ENCODE data around the gene CHRD.

Gene CHRD

DNA sequence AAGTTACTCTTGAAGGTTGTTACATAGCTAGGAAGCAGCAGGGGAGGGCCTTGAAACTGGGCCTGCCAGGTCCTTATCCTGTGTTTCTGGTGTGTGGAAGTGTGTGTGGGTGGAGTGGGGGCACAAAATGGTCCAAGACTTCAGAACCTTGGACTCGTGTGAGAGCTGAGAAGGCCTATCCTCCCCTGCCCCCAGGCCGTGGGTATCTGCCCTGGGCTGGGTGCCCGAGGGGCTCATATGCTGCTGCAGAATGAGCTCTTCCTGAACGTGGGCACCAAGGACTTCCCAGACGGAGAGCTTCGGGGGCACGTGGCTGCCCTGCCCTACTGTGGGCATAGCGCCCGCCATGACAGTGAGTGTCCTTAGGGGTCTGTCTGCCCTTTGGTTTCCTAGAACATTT is 4.5 kb downstream of the CHRD start:
- no peak for DNase-seq

DNA sequence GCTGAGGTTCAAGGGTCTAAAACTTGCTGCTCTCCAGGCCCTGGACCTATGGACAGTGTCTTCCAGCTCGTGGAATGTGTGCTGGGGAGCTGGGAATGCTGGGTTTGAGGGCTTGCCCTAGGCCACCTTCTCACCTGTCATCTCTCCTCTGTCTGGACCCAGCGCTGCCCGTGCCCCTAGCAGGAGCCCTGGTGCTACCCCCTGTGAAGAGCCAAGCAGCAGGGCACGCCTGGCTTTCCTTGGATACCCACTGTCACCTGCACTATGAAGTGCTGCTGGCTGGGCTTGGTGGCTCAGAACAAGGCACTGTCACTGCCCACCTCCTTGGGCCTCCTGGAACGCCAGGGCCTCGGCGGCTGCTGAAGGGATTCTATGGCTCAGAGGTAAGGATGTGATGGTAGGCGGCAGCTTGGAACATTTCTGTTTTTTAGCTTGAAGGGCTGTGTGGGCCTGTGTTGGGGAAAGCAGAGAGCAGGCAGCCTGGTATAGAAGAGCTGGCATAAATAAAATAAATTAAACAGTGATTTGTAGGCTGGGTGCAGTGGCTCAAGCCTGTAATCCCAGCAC is 5.1 kb downstream of the CHRD start:
- no peak for DNase-seq

GRCh38 chr3:184386047-184386806 is 6.4 kb downstream of the CHRD start:
- DNase-seq = no peak

DNA sequence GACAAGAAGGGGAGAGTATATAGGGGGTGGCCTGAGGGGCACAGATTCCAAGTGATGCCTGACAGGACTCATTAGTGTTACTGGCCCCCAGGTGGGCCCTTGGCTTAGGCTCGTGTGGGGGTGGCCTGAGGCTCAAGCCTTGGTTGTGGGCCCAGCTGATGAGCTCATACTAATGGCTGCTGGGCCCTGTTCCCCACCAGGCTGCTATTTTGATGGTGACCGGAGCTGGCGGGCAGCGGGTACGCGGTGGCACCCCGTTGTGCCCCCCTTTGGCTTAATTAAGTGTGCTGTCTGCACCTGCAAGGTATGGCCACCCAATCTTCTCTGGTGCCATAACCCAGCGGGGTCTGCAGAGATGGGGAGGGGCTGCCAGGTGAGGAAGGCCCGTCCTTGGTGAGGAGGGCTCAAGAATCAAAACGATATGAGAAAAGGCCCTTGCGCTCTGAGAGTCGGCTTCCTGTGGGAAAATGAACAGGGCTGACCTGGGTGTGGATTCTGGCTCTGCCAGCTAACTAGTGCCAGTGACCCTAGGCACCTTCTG is 7.4 kb downstream of the CHRD start:
- DNase-seq = no peak

GRCh38 chr3:184388164-184388935 is 8.5 kb downstream of the CHRD start:
- DNase-seq = no peak

- no peak for DNase-seq
These were observed 9.0 kb downstream of the CHRD start for GRCh38 chr3:184388936-184389230.

GRCh38 chr3:184389384-184389783 is 9.5 kb downstream of the CHRD start:
- no peak for DNase-seq

- DNase-seq = no peak
These were observed 10.2 kb downstream of the CHRD start for GRCh38 chr3:184389935-184390528.

DNA sequence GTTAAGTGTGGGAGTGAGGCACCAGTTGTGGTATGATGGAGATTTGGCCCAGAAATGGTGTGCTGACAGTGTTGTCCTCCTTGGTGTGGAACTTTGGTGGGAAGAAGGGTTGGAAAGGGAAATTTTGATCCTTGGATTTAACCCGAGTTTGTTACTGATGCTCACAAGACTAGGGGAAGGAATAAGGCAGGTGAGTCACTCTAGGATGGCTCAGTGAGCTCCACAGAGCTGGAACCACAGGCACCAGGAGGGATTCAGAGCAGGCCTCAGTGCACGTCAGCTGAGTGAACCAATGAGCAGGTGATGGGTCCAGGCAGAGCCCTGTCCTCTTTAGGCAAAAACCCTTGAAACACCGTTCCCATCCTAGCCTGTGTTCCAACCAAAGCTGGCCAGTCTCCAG is 11.4 kb downstream of the CHRD start:
- no peak for DNase-seq

DNA sequence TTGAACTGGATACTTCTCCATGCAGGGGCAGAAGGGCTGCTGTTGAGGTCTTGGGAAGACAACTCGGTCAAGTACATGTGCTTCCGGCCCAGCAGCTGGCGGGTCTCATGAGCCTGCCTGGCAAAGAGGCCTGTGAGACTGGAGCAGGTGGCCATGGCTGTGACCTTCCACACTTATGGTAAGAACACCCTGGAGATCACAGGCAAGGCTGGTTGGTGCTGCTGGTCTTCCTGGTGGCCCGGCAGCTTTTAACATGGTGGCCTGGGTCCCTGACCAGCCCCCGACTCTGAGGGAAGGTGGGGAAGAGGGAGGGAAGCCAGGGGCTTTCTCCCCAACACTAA is 15.4 kb downstream of the CHRD start:
- no peak for DNase-seq

DNA sequence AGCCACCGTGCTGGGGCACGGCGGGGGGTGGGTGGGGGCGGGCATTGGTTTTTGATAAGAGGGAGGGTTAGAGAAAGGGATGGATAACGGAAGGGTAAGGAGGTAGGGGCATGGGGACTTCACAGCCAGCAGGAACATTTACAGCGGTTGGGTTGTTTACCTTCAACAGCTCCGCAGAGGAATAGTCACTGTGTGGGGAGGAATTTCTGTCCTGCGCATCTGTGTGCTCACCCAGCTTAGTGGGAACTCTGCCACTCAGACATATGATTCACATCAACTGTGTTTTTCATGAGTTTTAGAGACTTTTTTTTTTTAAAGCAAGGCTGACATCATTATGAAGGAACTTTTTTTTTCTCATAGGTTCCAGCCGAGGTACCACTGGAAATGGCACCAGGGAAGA is 19.6 kb downstream of the CHRD start:
- DNase-seq = no peak

- DNase-seq = no peak
These were observed 25.5 kb downstream of the CHRD start for GRCh38 chr3:184405075-184406030.

DNA sequence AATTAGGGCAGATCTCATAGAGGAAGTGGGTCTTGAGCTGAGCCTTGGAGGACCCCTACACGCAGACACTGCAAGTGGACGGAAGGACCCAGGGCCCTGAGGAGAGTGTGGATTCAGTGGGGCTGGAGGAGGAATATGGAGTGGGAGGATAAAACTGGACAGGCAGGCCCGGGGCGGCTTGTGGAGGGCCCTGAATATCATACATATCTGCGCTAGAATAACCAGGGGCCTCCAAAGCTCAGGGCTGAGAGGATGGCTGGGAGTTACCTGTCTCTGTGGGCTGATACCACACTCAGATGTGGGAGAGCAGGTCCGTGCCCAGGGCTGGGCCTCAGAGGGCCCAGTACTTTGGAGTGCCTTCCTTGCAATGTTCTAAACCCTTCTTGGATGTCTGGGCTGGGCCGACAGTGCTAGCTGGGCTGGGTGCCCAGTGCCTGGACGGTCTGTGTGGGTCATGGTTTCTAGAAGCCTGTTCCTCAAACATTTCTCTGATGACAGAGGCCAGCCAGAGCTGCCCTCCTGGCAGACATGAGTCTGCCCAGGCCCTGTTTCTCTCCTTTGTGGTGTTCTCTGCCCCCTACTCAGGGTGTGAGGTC is 29.6 kb downstream of the CHRD start:
- DNase-seq = no peak

- DNase-seq = no peak
These were observed 30.2 kb downstream of the CHRD start for GRCh38 chr3:184409946-184410500.

GRCh38 chr3:184414418-184415202 is 34.8 kb downstream of the CHRD start:
- no peak for DNase-seq

GRCh38 chr3:184415203-184415490 is 35.3 kb downstream of the CHRD start:
- no peak for DNase-seq

GRCh38 chr3:184417619-184418327 is 37.9 kb downstream of the CHRD start:
- DNase-seq = peak; percentile 26

DNA sequence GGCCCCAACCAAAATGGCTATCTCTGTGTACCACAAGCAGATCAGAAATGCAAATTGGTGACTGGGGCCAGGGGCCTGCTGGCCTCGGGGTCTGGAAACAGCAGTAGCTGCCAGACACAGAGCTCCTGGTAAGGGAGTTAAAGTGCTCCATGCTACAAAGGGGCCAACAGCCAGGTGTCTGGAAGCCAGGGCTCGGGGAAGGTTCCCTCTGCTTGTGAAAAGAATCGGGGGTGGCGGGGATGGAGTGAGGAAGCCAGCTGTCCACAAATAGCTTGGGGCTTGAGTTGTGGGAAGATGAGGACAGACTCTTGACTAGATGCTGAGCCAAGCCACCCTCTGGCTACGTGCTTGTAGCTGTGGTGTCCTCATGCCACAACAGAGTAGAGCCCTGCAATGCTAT is 39.3 kb downstream of the CHRD start:
- no peak for DNase-seq

DNA sequence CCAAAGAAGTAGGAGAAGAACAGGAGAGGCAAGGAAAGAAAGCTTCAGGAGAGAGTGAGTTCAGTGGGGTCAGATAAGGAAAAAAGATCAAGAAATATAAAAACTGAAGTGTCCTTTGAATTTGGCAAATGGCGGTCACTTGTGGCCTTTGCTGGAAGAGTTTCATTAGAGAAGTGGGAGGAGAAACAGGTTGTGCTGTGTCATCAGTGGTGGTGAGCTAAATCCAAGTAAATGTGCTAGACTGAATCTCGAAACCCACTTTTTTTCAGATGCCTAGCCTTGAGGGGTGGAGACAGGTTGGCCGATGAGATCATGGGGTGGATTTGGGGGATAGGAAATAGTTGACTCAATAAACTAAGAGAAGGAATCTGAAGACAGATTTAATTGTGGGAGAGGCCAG is 43.7 kb downstream of the CHRD start:
- DNase-seq = no peak

DNA sequence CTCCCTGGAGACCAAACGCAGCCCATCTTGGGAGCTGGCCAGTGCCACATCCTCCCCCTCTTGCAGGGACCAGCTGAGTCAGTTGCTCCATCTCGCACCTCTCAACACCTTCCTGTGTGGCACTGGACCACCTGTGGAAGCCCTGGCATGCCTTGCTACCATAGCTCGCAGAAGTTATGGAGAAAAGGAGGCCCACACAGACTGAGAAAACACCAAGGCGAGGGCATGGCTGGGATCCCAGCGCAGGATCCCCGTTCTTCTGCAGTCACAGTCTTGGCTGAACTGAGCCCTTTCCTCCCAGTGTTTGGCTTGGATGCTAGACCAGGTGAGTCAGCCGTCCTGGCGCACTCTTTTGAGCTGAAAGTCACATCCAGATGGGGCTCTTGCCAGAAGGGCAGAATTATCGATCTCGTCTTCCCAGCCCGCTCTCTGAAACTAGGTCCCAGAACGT is 46.9 kb downstream of the CHRD start:
- no peak for DNase-seq

Data from NCI-H1694 (cell line).